Cardiac fibroblast (primary cell): ENCODE measurements around the gene PHF5A.
A peak's percentile ranks its signal among the peaks of the same experiment; 100 is the strongest.

Experiments
- DNase-seq, 2 donors: peaks; one replicate each; pipeline versions ENCODE4 v3.0.0 to v3.0.0-alpha.2; 2010; ENCODE audit warnings: low read depth in 2 of 2
- H3K4me3 ChIP-seq, 2 donors: replicated peaks in 1 of 2; 1 replicate in 1 of 2; 2 replicates in 1 of 2; pipeline ENCODE4 v1.5.1; 2011; ENCODE audit warnings: low read depth in 2 of 2, low read length in 2 of 2, mild to moderate bottlenecking in 2 of 2, moderate library complexity in 1 of 2
- CTCF ChIP-seq: IDR thresholded peaks from one replicate; pipeline ENCODE4 v1.5.1; 2011; ENCODE audit warnings: low read depth, mild to moderate bottlenecking, low read length, inconsistent platforms

Gene PHF5A

GRCh38 chr22:41468381-41469217, at the start of gene PHF5A, which contains the start of gene ACO2:
PHF5A (minus strand) TSS chr22:41468692; CDS start chr22:41468653, 39 bp downstream.
ACO2 (plus strand) TSS chr22:41469117; CDS start chr22:41469147, 30 bp downstream.
- H3K4me3 ChIP-seq, result peak within 1 kb of the TSS; percentile 95 to 98
- no peak for TF ChIP-seq CTCF
- DNase-seq, result peak; percentile 98 to 99

- TF ChIP-seq CTCF, result no peak
- no peak overlapping the region for H3K4me3 ChIP-seq
- no peak for DNase-seq
These were observed 49.5 kb upstream of the PHF5A start for GRCh38 chr22:41518048-41518347.

GRCh38 chr22:41517172-41518047, 48.9 kb upstream of the PHF5A start:
- TF ChIP-seq CTCF, result peak; percentile 87
- H3K4me3 ChIP-seq, result no peak overlapping the region
- peak; percentile 61 to 71 for DNase-seq

GRCh38 chr22:41516462-41516861, 48.0 kb upstream of the PHF5A start:
- no peak for TF ChIP-seq CTCF
- no peak for DNase-seq
- H3K4me3 ChIP-seq, result no peak overlapping the region

- H3K4me3 ChIP-seq, result no peak overlapping the region
- DNase-seq, result no peak
- no peak for TF ChIP-seq CTCF
These were observed 44.9 kb upstream of the PHF5A start for GRCh38 chr22:41513391-41513790.

GRCh38 chr22:41512421-41513194, 44.1 kb upstream of the PHF5A start:
- TF ChIP-seq CTCF, result no peak
- DNase-seq, result peak; percentile 48 to 69
- H3K4me3 ChIP-seq, result no peak overlapping the region
